ENCODE data around the gene ADAP1.
"Not testable (repeated sequence)": the region's sequence is repeated elsewhere in the genome, so short reads cannot be mapped to it uniquely, and the experiment has no call there.

ADAP1 gene

DNA sequence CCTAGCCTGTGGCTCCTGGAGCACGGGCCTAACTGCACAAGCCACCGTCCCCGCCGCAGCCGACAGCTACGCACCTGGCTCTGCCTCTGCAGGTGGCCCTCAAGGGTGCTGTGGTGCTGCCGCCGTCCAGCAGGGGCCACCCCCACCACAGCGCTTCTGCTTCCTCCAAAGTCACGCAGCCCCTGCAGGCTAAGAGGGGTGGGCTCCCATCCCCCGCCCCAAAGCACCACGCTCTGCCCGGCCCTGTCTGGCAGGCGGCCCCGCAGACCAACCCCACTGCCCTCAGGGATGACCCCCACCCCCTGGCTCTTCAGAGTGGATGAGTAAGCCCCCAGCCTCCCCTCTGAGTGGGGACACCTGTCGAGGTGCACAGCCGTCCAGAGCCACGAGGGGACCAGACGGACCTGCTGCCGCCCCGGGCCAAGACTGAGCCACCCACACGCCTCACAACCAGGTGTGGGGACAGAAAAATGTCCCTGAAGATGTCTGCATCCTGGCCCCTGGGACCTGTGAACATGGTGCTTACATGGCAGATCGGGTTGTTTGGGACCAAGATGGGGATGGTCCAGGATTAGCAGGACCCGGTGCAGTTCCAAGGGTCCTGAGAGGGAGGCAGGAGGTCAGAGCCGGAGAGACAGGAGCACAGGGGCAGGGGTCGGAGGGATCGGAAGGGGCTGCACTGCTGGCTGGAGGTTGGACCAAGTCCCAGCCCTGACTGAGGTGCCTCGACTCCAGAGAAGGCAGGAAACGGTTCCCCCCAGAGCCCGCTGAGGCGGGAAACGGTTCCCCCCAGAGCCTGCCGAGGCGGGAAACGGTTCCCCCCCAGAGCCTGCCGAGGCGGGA lies 9.0 kb upstream of the ADAP1 start:
- DNase-seq (no peak), ATAC-seq (ENCODE audit: insufficient read depth, low read depth) (peak; percentile 17; the same call in 1 of the 3 replicates)
- Histone ChIP-seq H3K4me1 (ENCODE audit: insufficient read depth, low read length) (no peaks in the 10 kb centered on the region), H3K27ac (ENCODE audit: low read length) (no peak overlapping the region), H3K36me3 (ENCODE audit: insufficient read depth, low read length) (peaks cover 22% of the 10 kb centered on the region), H2AFZ (ENCODE audit: low read depth, low read length) (no peak overlapping the region), H3K27me3 (ENCODE audit: insufficient read depth, low read length, poor library complexity) (no peaks in the 10 kb centered on the region), H4K20me1 (ENCODE audit: insufficient read depth, low read length) (peaks cover 14% of the 10 kb centered on the region), H3K4me3 (ENCODE audit: low read depth in 1 of 2, low read length in 2 of 2) (no peak overlapping the region), H3K9ac (ENCODE audit: low read depth, low read length) (no peak overlapping the region), H3K79me2 (ENCODE audit: insufficient read depth, low read length) (peaks cover 2% of the 10 kb centered on the region; the same call in 1 of the 2 replicates), H3K9me3 (ENCODE audit: insufficient read depth, low read length, severe bottlenecking) (no peaks in the 10 kb centered on the region), H3K4me2 (ENCODE audit: insufficient read depth, low read length) (no peak overlapping the region)
- TF ChIP-seq, protein P1, sequence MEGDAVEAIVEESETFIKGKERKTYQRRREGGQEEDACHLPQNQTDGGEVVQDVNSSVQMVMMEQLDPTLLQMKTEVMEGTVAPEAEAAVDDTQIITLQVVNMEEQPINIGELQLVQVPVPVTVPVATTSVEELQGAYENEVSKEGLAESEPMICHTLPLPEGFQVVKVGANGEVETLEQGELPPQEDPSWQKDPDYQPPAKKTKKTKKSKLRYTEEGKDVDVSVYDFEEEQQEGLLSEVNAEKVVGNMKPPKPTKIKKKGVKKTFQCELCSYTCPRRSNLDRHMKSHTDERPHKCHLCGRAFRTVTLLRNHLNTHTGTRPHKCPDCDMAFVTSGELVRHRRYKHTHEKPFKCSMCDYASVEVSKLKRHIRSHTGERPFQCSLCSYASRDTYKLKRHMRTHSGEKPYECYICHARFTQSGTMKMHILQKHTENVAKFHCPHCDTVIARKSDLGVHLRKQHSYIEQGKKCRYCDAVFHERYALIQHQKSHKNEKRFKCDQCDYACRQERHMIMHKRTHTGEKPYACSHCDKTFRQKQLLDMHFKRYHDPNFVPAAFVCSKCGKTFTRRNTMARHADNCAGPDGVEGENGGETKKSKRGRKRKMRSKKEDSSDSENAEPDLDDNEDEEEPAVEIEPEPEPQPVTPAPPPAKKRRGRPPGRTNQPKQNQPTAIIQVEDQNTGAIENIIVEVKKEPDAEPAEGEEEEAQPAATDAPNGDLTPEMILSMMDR (IDR thresholded peaks at IDR 0.05; ENCODE audit: borderline replicate concordance, extremely low read depth, low read length, poor library complexity, severe bottlenecking) = no peak
- TF ChIP-seq EZH2 (IDR thresholded peaks at IDR 0.05; ENCODE audit: borderline replicate concordance, low read depth, low read length, severe bottlenecking) = no peak

DNA sequence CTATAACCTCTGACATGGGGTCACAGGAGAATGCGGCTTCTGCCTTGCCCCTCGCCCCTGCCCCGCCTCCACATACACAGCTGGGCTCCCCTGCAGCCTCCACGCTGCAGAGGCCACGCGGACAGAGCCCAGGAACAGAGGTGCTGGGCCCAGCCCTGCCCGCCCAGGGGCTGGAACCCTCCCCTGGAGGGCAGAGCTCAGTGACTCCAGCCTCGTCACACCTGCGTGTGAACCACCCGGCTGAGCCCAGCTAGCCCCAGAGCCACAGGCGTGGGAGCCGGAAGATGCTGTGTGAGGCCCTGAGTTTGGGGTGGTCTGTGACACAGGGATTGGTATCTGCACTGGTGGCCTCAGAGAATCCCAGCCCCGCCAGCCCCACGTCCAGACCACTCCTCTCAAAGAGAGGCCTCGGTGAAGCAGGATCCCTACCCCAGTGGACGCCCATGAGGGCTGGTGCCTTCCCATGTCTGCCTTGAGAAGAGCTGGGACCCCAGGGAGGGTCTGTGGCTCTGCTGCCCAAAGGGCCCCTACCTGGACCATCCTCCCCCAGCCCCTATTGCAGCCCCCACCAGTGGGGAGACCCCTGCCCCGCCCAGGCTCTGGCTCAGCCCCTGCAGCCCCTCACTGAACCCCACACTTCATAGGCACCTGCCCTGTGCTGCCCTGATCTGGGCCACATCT lies 8.1 kb upstream of the ADAP1 start:
- Histone ChIP-seq H3K4me3 (ENCODE audit: low read depth in 1 of 2, low read length in 2 of 2) (no peak overlapping the region), H3K4me2 (ENCODE audit: insufficient read depth, low read length) (no peak overlapping the region), H3K27me3 (ENCODE audit: insufficient read depth, low read length, poor library complexity) (no peaks in the 10 kb centered on the region), H3K27ac (ENCODE audit: low read length) (no peak overlapping the region), H3K79me2 (ENCODE audit: insufficient read depth, low read length) (no peaks in the 10 kb centered on the region), H3K9me3 (ENCODE audit: insufficient read depth, low read length, severe bottlenecking) (no peaks in the 10 kb centered on the region), H3K9ac (ENCODE audit: low read depth, low read length) (no peak overlapping the region), H4K20me1 (ENCODE audit: insufficient read depth, low read length) (peaks cover 5% of the 10 kb centered on the region), H3K4me1 (ENCODE audit: insufficient read depth, low read length) (no peaks in the 10 kb centered on the region), H3K36me3 (ENCODE audit: insufficient read depth, low read length) (peaks cover 13% of the 10 kb centered on the region), H2AFZ (ENCODE audit: low read depth, low read length) (no peak overlapping the region)
- no peak for TF ChIP-seq EZH2 (IDR thresholded peaks at IDR 0.05; ENCODE audit: borderline replicate concordance, low read depth, low read length, severe bottlenecking)
- TF ChIP-seq, protein P1 (IDR thresholded peaks at IDR 0.05; ENCODE audit: borderline replicate concordance, extremely low read depth, low read length, poor library complexity, severe bottlenecking) = no peak
- DNase-seq (no peak), ATAC-seq (ENCODE audit: insufficient read depth, low read depth) (no peak)

DNA sequence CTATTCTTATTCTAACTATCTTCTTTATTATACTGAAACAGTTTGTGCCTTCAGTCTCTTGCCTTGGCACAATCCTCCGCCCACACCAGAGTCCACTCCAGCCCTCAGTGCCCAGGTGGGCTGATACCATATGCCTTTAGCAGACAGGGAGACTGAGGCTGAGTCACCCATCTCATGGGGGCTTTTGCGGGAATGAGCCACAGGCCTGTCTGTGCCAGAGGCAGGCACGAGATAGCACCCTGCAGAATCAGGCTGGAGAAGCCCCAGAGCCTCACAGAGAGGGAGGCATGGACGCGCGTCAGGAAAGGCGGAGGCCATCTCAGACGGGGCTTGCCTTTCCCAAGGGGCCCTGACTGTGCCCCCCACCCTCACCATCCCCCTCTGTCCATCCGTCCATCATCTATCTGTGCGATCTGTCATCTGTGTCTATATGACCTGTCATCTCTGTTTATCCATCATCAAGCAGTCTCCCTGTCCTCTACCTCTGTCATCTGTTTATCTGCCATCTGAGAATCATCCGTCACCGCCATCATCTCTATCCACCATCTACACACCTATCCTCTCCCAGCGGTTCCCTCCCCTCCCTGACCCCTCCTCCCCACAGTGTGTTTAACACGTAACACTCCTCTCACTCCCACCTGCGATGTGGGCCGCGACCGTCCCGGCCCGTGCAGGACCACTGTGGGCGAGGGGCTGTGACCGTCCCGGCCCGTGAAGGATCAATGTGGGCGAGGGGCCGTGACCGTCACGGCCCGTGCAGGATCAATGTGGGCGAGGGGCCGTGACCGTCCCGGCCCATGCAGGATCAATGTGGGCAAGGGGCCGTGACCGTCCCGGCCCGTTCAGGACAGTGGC lies 7.3 kb upstream of the ADAP1 start:
- H3K27me3 ChIP-seq (ENCODE audit: insufficient read depth, low read length, poor library complexity) = no peaks in the 10 kb centered on the region
- no peak for ATAC-seq (ENCODE audit: insufficient read depth, low read depth)
- no peak overlapping the region for H3K27ac ChIP-seq (ENCODE audit: low read length)
- H3K9ac ChIP-seq (ENCODE audit: low read depth, low read length) = no peak overlapping the region
- no peak for DNase-seq
- no peak overlapping the region for H3K4me2 ChIP-seq (ENCODE audit: insufficient read depth, low read length)
- TF ChIP-seq, protein P1 (IDR thresholded peaks at IDR 0.05; ENCODE audit: borderline replicate concordance, extremely low read depth, low read length, poor library complexity, severe bottlenecking) = no peak
- no peak for TF ChIP-seq EZH2 (IDR thresholded peaks at IDR 0.05; ENCODE audit: borderline replicate concordance, low read depth, low read length, severe bottlenecking)
- no peak overlapping the region for H2AFZ ChIP-seq (ENCODE audit: low read depth, low read length)
- H3K36me3 ChIP-seq (ENCODE audit: insufficient read depth, low read length) = peaks cover 5% of the 10 kb centered on the region; the same call in 1 of the 2 replicates
- H3K4me3 ChIP-seq (ENCODE audit: low read depth in 1 of 2, low read length in 2 of 2) = no peak overlapping the region
- H3K9me3 ChIP-seq (ENCODE audit: insufficient read depth, low read length, severe bottlenecking) = no peaks in the 10 kb centered on the region
- H3K79me2 ChIP-seq (ENCODE audit: insufficient read depth, low read length) = no peaks in the 10 kb centered on the region
- H3K4me1 ChIP-seq (ENCODE audit: insufficient read depth, low read length) = no peaks in the 10 kb centered on the region
- peaks cover 2% of the 10 kb centered on the region; the same call in 1 of the 2 replicates for H4K20me1 ChIP-seq (ENCODE audit: insufficient read depth, low read length)

DNA sequence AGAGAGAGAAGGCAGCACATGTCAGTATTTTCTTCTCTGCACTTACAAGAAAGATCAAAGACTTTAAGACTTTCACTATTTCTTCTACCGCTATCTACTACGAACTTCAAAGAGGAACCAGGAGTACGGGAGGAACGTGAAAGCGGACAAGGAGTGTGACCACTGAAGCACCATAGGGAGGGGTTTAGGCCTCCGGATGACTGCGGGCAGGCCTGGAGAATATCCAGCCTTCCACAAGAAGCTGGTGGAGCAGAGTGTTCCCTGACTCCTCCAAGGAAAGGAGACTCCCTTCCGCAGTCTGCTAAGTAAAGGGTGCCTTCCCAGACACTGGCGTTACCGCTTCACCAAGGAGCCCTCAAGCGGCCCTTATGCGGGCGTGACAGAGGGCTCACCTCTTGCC lies 6.5 kb upstream of the ADAP1 start:
- not testable (repeated sequence) for ATAC-seq (ENCODE audit: insufficient read depth, low read depth); H3K27me3 ChIP-seq (ENCODE audit: insufficient read depth, low read length, poor library complexity); H3K36me3 ChIP-seq (ENCODE audit: insufficient read depth, low read length); H3K4me2 ChIP-seq (ENCODE audit: insufficient read depth, low read length); H4K20me1 ChIP-seq (ENCODE audit: insufficient read depth, low read length); DNase-seq; H3K9me3 ChIP-seq (ENCODE audit: insufficient read depth, low read length, severe bottlenecking); H2AFZ ChIP-seq (ENCODE audit: low read depth, low read length); H3K4me3 ChIP-seq (ENCODE audit: low read depth in 1 of 2, low read length in 2 of 2); H3K27ac ChIP-seq (ENCODE audit: low read length); H3K9ac ChIP-seq (ENCODE audit: low read depth, low read length); H3K79me2 ChIP-seq (ENCODE audit: insufficient read depth, low read length); H3K4me1 ChIP-seq (ENCODE audit: insufficient read depth, low read length)

Data from DND-41 (cell line).